Natural killer cell (primary cell): ENCODE data around the gene CKMT1B. TPM values are rescaled to one million over a fixed set of nuclear protein-coding genes. Genes with fewer than 3 reads are reported as not detected.
"Not testable (repeated sequence)": the region's sequence is repeated elsewhere in the genome, so short reads cannot be mapped to it uniquely, and the experiment has no call there.

Experiments used
- ATAC-seq, 3 donors: fragments of 150-1000 bp in 2 of 3; fragments of 200-7000 bp in 1 of 3; cut with Tn5 transposase; 1 replicate in 1 of 3; 2 replicates in 2 of 3; pipeline ENCODE4 v1.10.0; 2021; ENCODE audit warnings: mild to moderate bottlenecking in 2 of 3, moderate library complexity in 2 of 3
- DNase-seq, 2 donors: peaks; one replicate each; pipeline versions ENCODE4 v3.0.0 to v3.0.0-alpha.2; 2013 to 2021; ENCODE audit warnings: mixed read lengths in 1 of 2
- H3K27ac ChIP-seq: one replicate; pipeline ENCODE4 v1.5.1; 2013; ENCODE audit warnings: mild to moderate bottlenecking, low read length
- H3K27me3 ChIP-seq: one replicate; pipeline ENCODE4 v1.6.1; 2013; ENCODE audit warnings: low read length; ENCODE audit not compliant: control insufficient read depth, insufficient read depth
- H3K36me3 ChIP-seq: one replicate; pipeline ENCODE4 v1.6.1; 2013; ENCODE audit warnings: low read length; ENCODE audit not compliant: control insufficient read depth, insufficient read depth
- H3K4me1 ChIP-seq: one replicate; pipeline ENCODE4 v1.6.1; 2013; ENCODE audit warnings: low read length; ENCODE audit not compliant: control insufficient read depth, insufficient read depth
- H3K4me3 ChIP-seq: one replicate; pipeline ENCODE4 v1.5.1; 2013; ENCODE audit warnings: low read length
- H3K9me3 ChIP-seq: one replicate; pipeline ENCODE4 v1.6.1; 2013; ENCODE audit warnings: low read length; ENCODE audit not compliant: control insufficient read depth, insufficient read depth
- H3K27ac Mint-ChIP-seq, 2 donors: one replicate each; pipeline ENCODE4 v1.8.0; 2022; ENCODE audit warnings: mild to moderate bottlenecking in 2 of 2, mixed read lengths in 2 of 2, moderate library complexity in 1 of 2
- H3K27me3 Mint-ChIP-seq, 2 donors: one replicate each; pipeline ENCODE4 v1.8.0; 2022; ENCODE audit warnings: low read depth in 2 of 2, mixed read lengths in 2 of 2
- H3K36me3 Mint-ChIP-seq: one replicate; pipeline ENCODE4 v1.8.0; 2022; ENCODE audit warnings: mixed read lengths
- H3K4me1 Mint-ChIP-seq, 2 donors: one replicate each; pipeline ENCODE4 v1.8.0; 2022; ENCODE audit warnings: mixed read lengths in 2 of 2
- H3K4me3 Mint-ChIP-seq: one replicate; pipeline ENCODE4 v1.8.0; 2022; ENCODE audit warnings: mild to moderate bottlenecking, moderate library complexity, mixed read lengths
- H3K9me3 Mint-ChIP-seq, 2 donors: one replicate each; pipeline ENCODE4 v1.8.0; 2022; ENCODE audit warnings: mixed read lengths in 2 of 2
- CTCF ChIP-seq: fragments of 200-600 bp; IDR thresholded peaks from one replicate; pipeline ENCODE4 v1.8.0; 2022; ENCODE audit warnings: antibody characterized with exemption
- WGBS: methylation state at CpG from one replicate; pipeline ENCODE4 v1.1.7; 2013; ENCODE audit warnings: missing lambda C conversion rate; ENCODE audit not compliant: insufficient coverage; 5-methylcytosine and 5-hydroxymethylcytosine counted together
- intact Hi-C: fragments of 100-400 bp; cut with micrococcal nuclease; formaldehyde crosslinking; loops from one replicate; pipeline ENCODE4 v1.14.2; 2022
- total RNA-seq, 4 donors: library from RNA; stranded (reverse); fragments of 120-200 nt in 1 of 4; gene quantifications; one replicate each; pipeline versions ENCODE4 v1.2.3 to v1.2.4, GENCODE V29; 2013 to 2022

Gene CKMT1B
- total RNA-seq, 3 donors from 2014 or later (not counting 1 experiment from before 2014, with no cell fraction given) = not detected

- no peaks in the 10 kb centered on the region for H3K9me3 Mint-ChIP-seq
- no peak for ATAC-seq
- no peaks in the 10 kb centered on the region for H3K36me3 Mint-ChIP-seq
- intact Hi-C loops = no loop called here
- Histone ChIP-seq H3K27ac (no peak overlapping the region), H3K9me3 (no peaks in the 10 kb centered on the region), H3K27me3 (no peaks in the 10 kb centered on the region), H3K4me3 (no peak overlapping the region), H3K36me3 (no peaks in the 10 kb centered on the region), H3K4me1 (no peaks in the 10 kb centered on the region)
- no peaks in the 10 kb centered on the region for H3K4me1 Mint-ChIP-seq
- 84% methylated on average over 7 of the region's 10 CpGs for WGBS
- no peak overlapping the region for H3K27ac Mint-ChIP-seq
- no peak overlapping the region for H3K4me3 Mint-ChIP-seq
- no peak for TF ChIP-seq CTCF
- no peaks in the 10 kb centered on the region for H3K27me3 Mint-ChIP-seq
- DNase-seq = no peak
These were observed 43.1 kb upstream of the CKMT1B start for GRCh38 chr15:43550527-43551363.

GRCh38 chr15:43552256-43552655 lies 41.6 kb upstream of the CKMT1B start:
- no peak for ATAC-seq
- Mint-ChIP-seq H3K27ac (no peak overlapping the region), H3K9me3 (no peaks in the 10 kb centered on the region), H3K27me3 (no peaks in the 10 kb centered on the region), H3K36me3 (no peaks in the 10 kb centered on the region), H3K4me1 (no peaks in the 10 kb centered on the region), H3K4me3 (no peak overlapping the region)
- Histone ChIP-seq H3K9me3 (no peaks in the 10 kb centered on the region), H3K27me3 (no peaks in the 10 kb centered on the region), H3K27ac (no peak overlapping the region), H3K4me3 (no peak overlapping the region), H3K4me1 (no peaks in the 10 kb centered on the region), H3K36me3 (peaks cover under 1% of the 10 kb centered on the region)
- DNase-seq = no peak
- 100% methylated on average over 4 of the region's 4 CpGs for WGBS
- no peak for TF ChIP-seq CTCF
- intact Hi-C loops = no loop called here

GRCh38 chr15:43552986-43553385 lies 40.8 kb upstream of the CKMT1B start:
- Histone ChIP-seq H3K4me3 (no peak overlapping the region), H3K27ac (no peak overlapping the region), H3K27me3 (no peaks in the 10 kb centered on the region), H3K4me1 (no peaks in the 10 kb centered on the region), H3K36me3 (peaks cover 3% of the 10 kb centered on the region), H3K9me3 (no peaks in the 10 kb centered on the region)
- Mint-ChIP-seq H3K4me1 (no peaks in the 10 kb centered on the region), H3K27ac (no peak overlapping the region), H3K4me3 (no peak overlapping the region), H3K36me3 (no peaks in the 10 kb centered on the region), H3K27me3 (no peaks in the 10 kb centered on the region), H3K9me3 (no peaks in the 10 kb centered on the region)
- no peak for ATAC-seq
- no CpG with 5 or more reads among the region's 2 CpGs for WGBS
- DNase-seq = no peak
- no peak for TF ChIP-seq CTCF
- intact Hi-C loops = no loop called here

DNA sequence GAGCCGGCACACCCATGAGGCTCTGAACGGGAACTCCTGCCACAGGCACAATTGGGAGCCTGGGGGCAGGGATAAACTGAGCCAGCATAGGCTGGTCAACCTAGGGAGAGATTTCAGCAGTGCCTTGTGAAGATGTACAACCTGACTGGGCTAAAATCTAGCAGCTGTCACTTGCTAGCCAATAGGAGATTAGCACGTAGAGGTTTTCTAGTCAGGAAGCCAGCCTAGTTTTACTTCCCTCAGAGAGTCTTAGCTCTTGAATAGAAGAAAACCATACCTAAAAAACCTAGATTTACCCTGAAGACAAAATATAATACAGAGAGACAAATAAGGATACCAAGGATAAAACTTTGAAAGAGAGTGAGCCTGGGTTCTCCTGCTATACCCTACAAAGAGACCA lies 31.1 kb upstream of the CKMT1B start:
- H3K27ac Mint-ChIP-seq, ATAC-seq, H3K4me1 ChIP-seq, H3K27ac ChIP-seq, H3K4me3 Mint-ChIP-seq, H3K4me1 Mint-ChIP-seq, H3K27me3 Mint-ChIP-seq, H3K36me3 Mint-ChIP-seq, DNase-seq, H3K4me3 ChIP-seq, H3K9me3 ChIP-seq, intact Hi-C loops, H3K27me3 ChIP-seq, H3K9me3 Mint-ChIP-seq, H3K36me3 ChIP-seq: not testable (repeated sequence)
- WGBS = no CpG with 5 or more reads among the region's 3 CpGs

DNA sequence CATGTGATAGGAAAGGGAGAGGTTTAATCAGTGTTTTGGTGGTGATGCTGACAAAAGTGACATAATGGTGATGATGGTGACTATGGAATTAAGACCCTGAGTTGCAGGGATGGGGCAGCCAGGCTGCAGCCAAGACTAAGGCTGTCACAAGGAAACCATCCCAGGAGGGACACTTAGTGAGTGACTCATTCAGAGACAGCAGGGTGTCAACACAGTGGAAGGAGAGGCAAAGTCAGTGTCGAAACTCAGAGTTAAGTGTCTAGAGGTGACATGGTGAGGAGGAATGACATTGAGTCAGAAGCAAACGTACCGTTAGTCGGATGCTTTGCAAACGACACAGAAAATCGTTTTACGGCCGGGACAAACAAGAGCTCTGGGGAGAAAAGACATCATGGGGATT lies 30.0 kb upstream of the CKMT1B start:
- no CpG with 5 or more reads among the region's 8 CpGs for WGBS
- ATAC-seq, H3K4me1 ChIP-seq, H3K27ac Mint-ChIP-seq, H3K36me3 Mint-ChIP-seq, H3K27ac ChIP-seq, H3K27me3 Mint-ChIP-seq, H3K4me3 ChIP-seq, H3K4me3 Mint-ChIP-seq, H3K27me3 ChIP-seq, DNase-seq, H3K9me3 Mint-ChIP-seq, H3K4me1 Mint-ChIP-seq, H3K36me3 ChIP-seq, H3K9me3 ChIP-seq, intact Hi-C loops: not testable (repeated sequence)

- not testable (repeated sequence) for DNase-seq, H3K27ac Mint-ChIP-seq
- no CpG with 5 or more reads among the region's 2 CpGs for WGBS
These were observed 27.2 kb upstream of the CKMT1B start for GRCh38 chr15:43566615-43567014.

More at GRCh38 chr15:43566615-43567014, 27.2 kb upstream of the CKMT1B start:
- H3K27ac ChIP-seq, H3K36me3 ChIP-seq, H3K27me3 Mint-ChIP-seq, H3K4me1 Mint-ChIP-seq, H3K4me1 ChIP-seq, H3K4me3 Mint-ChIP-seq, H3K36me3 Mint-ChIP-seq, H3K4me3 ChIP-seq, ATAC-seq, H3K9me3 Mint-ChIP-seq, H3K9me3 ChIP-seq, intact Hi-C loops, H3K27me3 ChIP-seq: not testable (repeated sequence)
